Measurements from ENCODE around the gene SLIT3.

Gene SLIT3

GRCh38 chr5:169174923-169175322 lies 126.0 kb downstream of the SLIT3 start:
- H3K27ac Mint-ChIP-seq = no peak overlapping the region
- CTCF ChIA-PET = no interaction called here

DNA sequence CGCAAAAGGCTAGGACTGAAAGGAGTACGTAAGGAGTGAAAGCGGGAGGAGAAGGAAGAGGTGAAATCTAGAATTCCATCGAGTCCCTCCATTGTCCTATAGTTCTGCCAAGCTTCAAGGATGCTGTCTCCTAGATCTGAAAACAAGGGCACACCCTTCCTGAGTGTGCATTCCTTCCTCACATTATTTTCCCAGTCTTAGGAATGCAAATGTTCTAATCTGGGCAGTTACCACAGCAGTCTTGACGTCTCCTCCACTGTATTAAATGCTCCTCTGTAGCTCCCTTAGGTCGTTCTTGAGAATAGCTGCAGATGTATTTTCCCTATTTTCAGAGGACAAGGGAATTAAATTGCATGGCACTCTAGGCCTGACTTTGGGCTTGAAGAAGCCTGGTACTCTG lies 127.6 kb downstream of the SLIT3 start:
- H3K27me3 Mint-ChIP-seq = peaks cover 4% of the 10 kb centered on the region
- no peak overlapping the region for H3K27ac Mint-ChIP-seq
- no peaks in the 10 kb centered on the region for H3K36me3 Mint-ChIP-seq
- no peak overlapping the region for H3K4me3 Mint-ChIP-seq
- DNase-seq = no peak
- CTCF ChIA-PET = no interaction called here
- no peaks in the 10 kb centered on the region for H3K4me1 Mint-ChIP-seq
- no peaks in the 10 kb centered on the region for H3K9me3 Mint-ChIP-seq

More at GRCh38 chr5:169174923-169175322, 126.0 kb downstream of the SLIT3 start:
- Mint-ChIP-seq H3K4me3 (no peak overlapping the region), H3K4me1 (no peaks in the 10 kb centered on the region), H3K9me3 (no peaks in the 10 kb centered on the region), H3K36me3 (no peaks in the 10 kb centered on the region), H3K27me3 (peaks cover 4% of the 10 kb centered on the region)
- DNase-seq = no peak

GRCh38 chr5:169171515-169171914 lies 129.4 kb downstream of the SLIT3 start:
- Mint-ChIP-seq H3K9me3 (no peaks in the 10 kb centered on the region), H3K36me3 (no peaks in the 10 kb centered on the region), H3K27ac (no peak overlapping the region), H3K4me3 (no peak overlapping the region), H3K4me1 (no peaks in the 10 kb centered on the region), H3K27me3 (no peaks in the 10 kb centered on the region)
- no peak for DNase-seq
- CTCF ChIA-PET = no interaction called here

GRCh38 chr5:169169783-169170182 lies 131.2 kb downstream of the SLIT3 start:
- CTCF ChIA-PET = no interaction called here
- no peak for DNase-seq
- no peaks in the 10 kb centered on the region for H3K9me3 Mint-ChIP-seq
- H3K27me3 Mint-ChIP-seq = no peaks in the 10 kb centered on the region
- H3K4me1 Mint-ChIP-seq = no peaks in the 10 kb centered on the region
- H3K27ac Mint-ChIP-seq = no peak overlapping the region
- no peaks in the 10 kb centered on the region for H3K36me3 Mint-ChIP-seq
- no peak overlapping the region for H3K4me3 Mint-ChIP-seq

DNA sequence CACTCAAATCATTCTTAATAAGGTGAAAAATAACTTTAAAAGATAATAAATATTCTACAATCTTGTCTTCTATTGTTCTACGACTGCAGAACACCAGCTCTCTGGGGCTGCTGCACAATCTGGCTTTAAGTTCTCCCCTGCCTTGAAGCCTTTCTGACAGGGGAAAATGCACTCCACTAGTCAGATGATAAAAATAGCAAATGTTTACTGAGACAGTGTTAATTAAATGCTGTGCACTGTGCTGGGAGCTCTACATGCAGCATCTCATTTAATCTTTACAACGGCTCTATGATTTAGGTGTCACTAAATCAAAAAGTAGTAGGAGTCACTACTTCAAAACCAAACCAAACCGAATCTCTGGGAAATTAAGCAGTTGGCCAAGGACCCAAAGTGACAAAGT lies 132.7 kb downstream of the SLIT3 start:
- H3K36me3 Mint-ChIP-seq = no peaks in the 10 kb centered on the region
- no peak overlapping the region for H3K27ac Mint-ChIP-seq
- no peaks in the 10 kb centered on the region for H3K4me1 Mint-ChIP-seq
- DNase-seq = no peak
- no peak overlapping the region for H3K4me3 Mint-ChIP-seq
- H3K27me3 Mint-ChIP-seq = no peaks in the 10 kb centered on the region
- CTCF ChIA-PET = no interaction called here
- no peaks in the 10 kb centered on the region for H3K9me3 Mint-ChIP-seq

- no peak overlapping the region for H3K27ac Mint-ChIP-seq
- CTCF ChIA-PET = no interaction called here
- H3K4me1 Mint-ChIP-seq = no peaks in the 10 kb centered on the region
- H3K27me3 Mint-ChIP-seq = no peaks in the 10 kb centered on the region
- no peak overlapping the region for H3K4me3 Mint-ChIP-seq
- DNase-seq = no peak
- H3K9me3 Mint-ChIP-seq = no peaks in the 10 kb centered on the region
- no peaks in the 10 kb centered on the region for H3K36me3 Mint-ChIP-seq
Measured at GRCh38 chr5:169166078-169166477, 134.9 kb downstream of the SLIT3 start.

GRCh38 chr5:169165052-169165451 lies 135.9 kb downstream of the SLIT3 start:
- no peak overlapping the region for H3K4me3 Mint-ChIP-seq
- H3K9me3 Mint-ChIP-seq = peaks cover under 1% of the 10 kb centered on the region
- no peak overlapping the region for H3K27ac Mint-ChIP-seq
- no peaks in the 10 kb centered on the region for H3K27me3 Mint-ChIP-seq
- H3K36me3 Mint-ChIP-seq = no peaks in the 10 kb centered on the region
- no peaks in the 10 kb centered on the region for H3K4me1 Mint-ChIP-seq
- no peak for DNase-seq
- CTCF ChIA-PET = no interaction called here

- H3K27ac Mint-ChIP-seq = no peak overlapping the region
- H3K4me1 Mint-ChIP-seq = no peaks in the 10 kb centered on the region
- DNase-seq = no peak
- CTCF ChIA-PET = no interaction called here
- H3K36me3 Mint-ChIP-seq = no peaks in the 10 kb centered on the region
- no peaks in the 10 kb centered on the region for H3K27me3 Mint-ChIP-seq
- no peak overlapping the region for H3K4me3 Mint-ChIP-seq
- peaks cover 5% of the 10 kb centered on the region for H3K9me3 Mint-ChIP-seq
Measured at GRCh38 chr5:169164481-169164925, 136.4 kb downstream of the SLIT3 start.

DNA sequence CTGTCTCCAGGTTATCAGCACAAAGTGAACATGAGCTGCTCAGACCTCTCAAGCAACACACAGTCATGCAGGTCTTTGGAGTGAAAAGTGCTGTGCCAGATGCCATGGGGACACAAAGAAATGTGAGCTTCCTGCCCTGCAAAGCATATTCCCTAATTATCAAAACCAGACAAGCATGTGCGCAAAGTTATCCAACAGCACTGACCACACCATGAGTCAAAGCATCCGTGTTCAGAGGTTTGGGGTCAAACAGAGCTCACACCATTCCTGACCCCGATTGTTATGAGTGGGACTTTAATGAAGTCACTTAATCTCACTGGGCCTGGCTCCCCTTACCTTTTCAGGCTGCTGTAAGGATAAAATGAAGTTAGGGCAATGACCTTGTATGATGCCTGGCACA lies 138.5 kb downstream of the SLIT3 start:
- Mint-ChIP-seq H3K4me3 (no peak overlapping the region), H3K4me1 (no peaks in the 10 kb centered on the region), H3K27ac (no peak overlapping the region), H3K27me3 (no peaks in the 10 kb centered on the region), H3K9me3 (peaks cover 12% of the 10 kb centered on the region), H3K36me3 (no peaks in the 10 kb centered on the region)
- CTCF ChIA-PET = no interaction called here
- DNase-seq = no peak

GRCh38 chr5:169161022-169161680 lies 139.8 kb downstream of the SLIT3 start:
- Mint-ChIP-seq H3K4me1 (no peaks in the 10 kb centered on the region), H3K27ac (no peak overlapping the region), H3K4me3 (no peak overlapping the region), H3K36me3 (no peaks in the 10 kb centered on the region), H3K9me3 (peaks cover 12% of the 10 kb centered on the region), H3K27me3 (no peaks in the 10 kb centered on the region)
- no peak for DNase-seq
- CTCF ChIA-PET = no interaction called here

DNA sequence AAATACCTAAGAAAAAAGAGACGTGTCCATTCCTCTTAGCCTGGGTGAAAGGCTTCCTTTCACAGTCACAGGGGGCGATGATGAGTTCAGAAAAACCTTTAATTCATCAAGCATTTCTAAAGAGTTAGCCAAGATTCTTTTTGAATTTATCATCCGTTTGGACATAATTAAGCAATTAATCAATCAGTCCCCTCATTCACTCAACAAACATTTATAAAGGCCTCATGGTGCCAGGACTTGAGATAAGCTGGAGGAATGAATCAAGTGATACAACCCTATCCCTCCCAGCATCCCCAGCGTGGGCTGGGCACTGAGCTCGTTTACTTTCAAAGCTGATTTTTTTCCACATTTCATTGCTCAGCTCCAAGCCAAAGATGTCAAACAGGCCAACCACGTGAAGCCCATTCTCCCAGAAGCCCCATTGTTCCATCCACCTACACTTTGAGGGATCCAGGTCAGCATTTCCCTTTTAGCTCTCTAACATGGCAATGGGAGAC lies 140.5 kb downstream of the SLIT3 start:
- CTCF ChIA-PET = no interaction called here
- Mint-ChIP-seq H3K4me3 (no peak overlapping the region), H3K36me3 (no peaks in the 10 kb centered on the region), H3K27ac (no peak overlapping the region), H3K27me3 (no peaks in the 10 kb centered on the region), H3K4me1 (no peaks in the 10 kb centered on the region), H3K9me3 (peaks cover 12% of the 10 kb centered on the region)
- DNase-seq = no peak

GRCh38 chr5:169158764-169159163 lies 142.2 kb downstream of the SLIT3 start:
- CTCF ChIA-PET = no interaction called here
- no peak overlapping the region for H3K27ac Mint-ChIP-seq
- no peaks in the 10 kb centered on the region for H3K36me3 Mint-ChIP-seq
- no peak overlapping the region for H3K4me3 Mint-ChIP-seq
- peaks cover 12% of the 10 kb centered on the region for H3K9me3 Mint-ChIP-seq
- no peaks in the 10 kb centered on the region for H3K27me3 Mint-ChIP-seq
- no peak for DNase-seq
- H3K4me1 Mint-ChIP-seq = no peaks in the 10 kb centered on the region

DNA sequence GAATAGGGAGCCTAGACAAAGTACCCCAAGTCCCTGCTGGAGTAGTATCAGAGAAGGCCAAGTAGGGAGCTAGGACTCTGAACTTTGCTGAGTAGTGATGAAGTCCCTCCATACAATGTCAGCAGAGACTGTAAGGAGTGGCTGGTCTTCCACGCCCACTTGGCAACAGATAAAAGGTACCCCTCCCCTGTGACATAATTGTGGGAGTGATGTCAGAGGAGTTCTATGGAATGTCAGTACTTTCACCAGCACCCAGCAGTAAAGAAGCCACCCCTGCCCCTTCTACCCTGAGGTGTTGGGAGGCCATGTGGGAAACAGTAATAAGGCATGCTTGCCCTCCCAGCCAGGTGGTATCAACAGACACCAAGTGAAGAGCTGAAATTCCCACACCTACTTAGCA lies 143.9 kb downstream of the SLIT3 start:
- CTCF ChIA-PET = no interaction called here
- H3K27ac Mint-ChIP-seq = no peak overlapping the region
- no peak overlapping the region for H3K4me3 Mint-ChIP-seq

DNA sequence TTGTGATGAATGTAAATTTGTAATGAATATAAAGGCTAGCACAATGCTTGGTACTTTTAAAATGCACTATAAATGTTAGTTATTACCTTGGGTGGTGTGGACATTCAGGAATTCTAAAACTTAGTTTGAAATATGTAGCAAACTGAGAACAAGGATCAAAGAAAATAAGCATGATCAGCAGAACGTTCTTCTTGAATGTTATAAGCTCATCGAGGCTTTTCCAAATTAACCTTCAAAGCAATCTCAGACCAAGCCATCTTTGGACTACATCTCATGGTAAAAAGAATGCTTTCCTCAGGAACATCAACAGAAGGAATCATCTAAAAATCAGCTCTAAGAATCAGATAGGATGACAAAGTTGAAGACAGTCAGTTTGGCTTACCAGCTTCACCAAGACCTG lies 146.3 kb downstream of the SLIT3 start:
- H3K4me3 Mint-ChIP-seq = no peak overlapping the region
- CTCF ChIA-PET = no interaction called here
- no peaks in the 10 kb centered on the region for H3K36me3 Mint-ChIP-seq
- H3K27ac Mint-ChIP-seq = no peak overlapping the region
- no peaks in the 10 kb centered on the region for H3K27me3 Mint-ChIP-seq
- no peak for DNase-seq
- no peaks in the 10 kb centered on the region for H3K4me1 Mint-ChIP-seq
- H3K9me3 Mint-ChIP-seq = peaks cover 8% of the 10 kb centered on the region

More for the DNA sequence above, 143.9 kb downstream of the SLIT3 start:
- H3K36me3 Mint-ChIP-seq = no peaks in the 10 kb centered on the region
- no peaks in the 10 kb centered on the region for H3K27me3 Mint-ChIP-seq
- DNase-seq = no peak
- H3K4me1 Mint-ChIP-seq = no peaks in the 10 kb centered on the region
- H3K9me3 Mint-ChIP-seq = peaks cover 12% of the 10 kb centered on the region

- Mint-ChIP-seq H3K4me3 (no peak overlapping the region), H3K27ac (no peak overlapping the region), H3K4me1 (no peaks in the 10 kb centered on the region), H3K27me3 (no peaks in the 10 kb centered on the region), H3K36me3 (no peaks in the 10 kb centered on the region), H3K9me3 (peaks cover 2% of the 10 kb centered on the region)
- no peak for DNase-seq
- CTCF ChIA-PET = no interaction called here
Measured at GRCh38 chr5:169153405-169153804, 147.5 kb downstream of the SLIT3 start.

DNA sequence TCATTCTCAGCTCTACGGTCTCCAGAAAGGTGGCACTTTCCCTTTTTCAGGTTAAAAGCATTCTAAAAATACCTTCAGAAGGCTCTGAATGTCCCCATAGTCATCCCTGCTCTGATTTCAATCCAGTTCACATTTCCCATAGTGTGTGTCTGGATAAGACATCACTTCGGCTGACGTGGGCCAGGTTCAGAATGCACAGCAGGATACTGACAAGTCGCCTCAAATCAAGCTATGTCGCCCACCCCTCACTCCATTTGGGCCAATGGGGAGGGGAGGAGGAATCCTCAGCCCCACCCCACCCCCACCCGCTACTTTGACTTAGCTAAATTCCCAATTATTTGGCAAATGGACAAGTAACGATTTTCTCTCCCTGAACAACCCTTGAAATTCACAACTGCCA lies 148.0 kb downstream of the SLIT3 start:
- no peaks in the 10 kb centered on the region for H3K36me3 Mint-ChIP-seq
- CTCF ChIA-PET = no interaction called here

More for the DNA sequence above, 148.0 kb downstream of the SLIT3 start:
- Mint-ChIP-seq H3K4me1 (no peaks in the 10 kb centered on the region), H3K9me3 (peaks cover 1% of the 10 kb centered on the region), H3K4me3 (no peak overlapping the region), H3K27ac (no peak overlapping the region), H3K27me3 (no peaks in the 10 kb centered on the region)
- DNase-seq = no peak

Data from activated naive CD4-positive, alpha-beta T cell treated with anti-CD3 and anti-CD28 coated beads, Interleukin-2, amount 10 ng/mL, durations not matched to agents 7 days and 5 days (primary cell).